H1 (cell line): ENCODE data around the gene FOXO4. TPM values are rescaled to one million over a fixed set of nuclear protein-coding genes. Genes with fewer than 3 reads are reported as not detected.
A peak's percentile ranks its signal among the peaks of the same experiment; 100 is the strongest.

Experiments
- CTCF ChIA-PET: fragments of 300-600 bp; sonication (Branson Sonifier 250); formaldehyde crosslinking; loops from one replicate; lab custom pipeline; 2021; ENCODE audit not compliant: partially characterized antibody; lab: Charles Lee
- POLR2A ChIA-PET: fragments of 300-600 bp; sonication (Branson Sonifier 250); formaldehyde crosslinking; loops from one replicate; lab custom pipeline; 2021; ENCODE audit warnings: inconsistent platforms; ENCODE audit not compliant: partially characterized antibody; lab: Charles Lee
- DNase-seq, 2 experiments: peaks; one replicate each; pipeline versions ENCODE4 v3.0.0 to v3.0.0-alpha.2; 2010 to 2022; ENCODE audit warnings: low spot score in 2 of 2, low read depth in 1 of 2, mixed read lengths in 1 of 2
- FAIRE-seq: peaks from 2 replicates; lab custom pipeline; 2011; peaks lifted over from hg19 to GRCh38; lab: Jason Lieb, UNC
- H2AFZ ChIP-seq: 2 replicates; pipeline ENCODE4 v1.8.1; 2012; ENCODE audit warnings: low read length, inconsistent platforms
- H2AK5ac ChIP-seq: 2 replicates; pipeline ENCODE4 v1.6.1; 2013; ENCODE audit warnings: low read depth, low read length
- H2BK120ac ChIP-seq: replicated peaks from 2 replicates; pipeline ENCODE3; 2013; ENCODE audit warnings: low read depth, low read length, inconsistent platforms
- H2BK12ac ChIP-seq: 2 replicates; pipeline ENCODE4 v1.6.1; 2013; ENCODE audit warnings: low read depth, low read length
- H2BK15ac ChIP-seq: 2 replicates; pipeline ENCODE4 v1.6.1; 2013; ENCODE audit warnings: low read length
- H2BK20ac ChIP-seq: 2 replicates; pipeline ENCODE4 v1.6.1; 2013; ENCODE audit warnings: low read length
- H2BK5ac ChIP-seq: 2 replicates; pipeline ENCODE4 v1.6.1; 2013; ENCODE audit warnings: low read depth, low read length
- H3K14ac ChIP-seq: 2 replicates; pipeline ENCODE4 v1.6.1; 2013; ENCODE audit warnings: inconsistent platforms; ENCODE audit not compliant: insufficient read length
- H3K18ac ChIP-seq: 2 replicates; pipeline ENCODE4 v1.6.1; 2013; ENCODE audit warnings: low read length; ENCODE audit errors: extremely low read depth
- H3K23ac ChIP-seq: 2 replicates; pipeline ENCODE4 v1.6.1; 2013; ENCODE audit warnings: inconsistent platforms; ENCODE audit not compliant: insufficient read length
- H3K23me2 ChIP-seq: 2 replicates; pipeline ENCODE4 v1.6.1; 2013; ENCODE audit warnings: low read depth, low read length
- H3K27ac ChIP-seq: 2 replicates; pipeline ENCODE4 v1.6.1; 2011; ENCODE audit warnings: low read depth, low read length, inconsistent platforms
- H3K27me3 ChIP-seq, 4 experiments: replicated peaks in 1 of 4; 1 replicate in 1 of 4; 2 replicates in 3 of 4; pipeline versions ENCODE4 v1.6.1 to v1.8.1; 2011 to 2013; ENCODE audit warnings: low read length in 3 of 4, mild to moderate bottlenecking in 3 of 4, inconsistent platforms in 2 of 4, mixed read lengths in 2 of 4, moderate library complexity in 1 of 4; ENCODE audit not compliant: control insufficient read depth in 3 of 4, insufficient read depth in 3 of 4; ENCODE audit errors: extremely low read depth in 1 of 4
- H3K36me3 ChIP-seq, 4 experiments: 2 replicates each; pipeline versions ENCODE4 v1.6.1 to v1.8.1; 2011 to 2013; ENCODE audit warnings: mild to moderate bottlenecking in 4 of 4, low read length in 3 of 4, moderate library complexity in 2 of 4, control low read depth in 1 of 4, inconsistent platforms in 1 of 4; ENCODE audit not compliant: insufficient read depth in 4 of 4, control insufficient read depth in 2 of 4
- H3K4ac ChIP-seq: replicated peaks from 2 replicates; pipeline ENCODE3; 2013; ENCODE audit warnings: low read length, low read depth, mixed read lengths, inconsistent platforms; ENCODE audit not compliant: insufficient read length
- H3K4me1 ChIP-seq, 4 experiments: replicated peaks in 1 of 4; 1 replicate in 1 of 4; 2 replicates in 3 of 4; pipeline versions ENCODE4 v1.6.1 to v1.8.1; 2011 to 2013; ENCODE audit warnings: low read length in 3 of 4, inconsistent platforms in 2 of 4, mixed read lengths in 1 of 4; ENCODE audit not compliant: insufficient read depth in 4 of 4, control insufficient read depth in 3 of 4
- H3K4me2 ChIP-seq, 2 experiments: 2 replicates each; pipeline versions ENCODE4 v1.6.1 to v1.8.1; 2011 to 2013; ENCODE audit warnings: low read depth in 2 of 2, low read length in 2 of 2, control low read depth in 1 of 2, inconsistent platforms in 1 of 2, mild to moderate bottlenecking in 1 of 2; ENCODE audit not compliant: insufficient read depth in 1 of 2
- H3K4me3 ChIP-seq, 4 experiments: fragments of 200-600, 300-600 bp in 1 of 4; sonication (generic), shearing (Covaris generic), sonication (Bioruptor Twin) in 1 of 4; 2 replicates each; pipeline versions ENCODE4 v1.5.1 to v1.8.1; 2011 to 2016; ENCODE audit warnings: low read length in 4 of 4, low read depth in 3 of 4, control low read depth in 2 of 4, inconsistent platforms in 2 of 4, mild to moderate bottlenecking in 2 of 4, mixed read lengths in 1 of 4, moderate library complexity in 1 of 4; ENCODE audit not compliant: insufficient read depth in 2 of 4; ENCODE audit errors: extremely low read depth in 1 of 4
- H3K56ac ChIP-seq: replicated peaks from 2 replicates; pipeline ENCODE3; 2013; ENCODE audit warnings: low read depth, mild to moderate bottlenecking, mixed read lengths, low read length, inconsistent platforms; ENCODE audit not compliant: insufficient read length
- H3K79me1 ChIP-seq: 2 replicates; pipeline ENCODE4 v1.6.1; 2013; ENCODE audit warnings: low read depth, low read length, control low read depth
- H3K79me2 ChIP-seq, 2 experiments: 2 replicates each; pipeline versions ENCODE4 v1.6.1 to v1.8.1; 2012 to 2013; ENCODE audit warnings: low read length in 2 of 2, mild to moderate bottlenecking in 2 of 2, inconsistent platforms in 1 of 2; ENCODE audit not compliant: insufficient read depth in 2 of 2, control insufficient read depth in 1 of 2
- H3K9ac ChIP-seq, 4 experiments: replicated peaks in 1 of 4; 1 replicate in 1 of 4; 2 replicates in 3 of 4; pipeline versions ENCODE4 v1.6.1 to v1.8.1; 2011 to 2013; ENCODE audit warnings: low read depth in 3 of 4, low read length in 3 of 4, control low read depth in 2 of 4, mild to moderate bottlenecking in 2 of 4, moderate library complexity in 2 of 4, inconsistent platforms in 1 of 4; ENCODE audit errors: extremely low read depth in 1 of 4
- H3K9me3 ChIP-seq, 2 experiments: 2 replicates each; pipeline versions ENCODE4 v1.6.1 to v1.8.1; 2012 to 2013; ENCODE audit warnings: mild to moderate bottlenecking in 2 of 2, moderate library complexity in 2 of 2, control low read depth in 1 of 2, inconsistent platforms in 1 of 2, low read depth in 1 of 2, low read length in 1 of 2, mixed read lengths in 1 of 2; ENCODE audit not compliant: insufficient read depth in 2 of 2
- H4K20me1 ChIP-seq, 2 experiments: replicated peaks in 1 of 2; 2 replicates each; pipeline versions ENCODE3 to v1.8.1; 2011 to 2013; ENCODE audit warnings: inconsistent platforms in 2 of 2, low read length in 2 of 2, mild to moderate bottlenecking in 1 of 2; ENCODE audit not compliant: insufficient read depth in 2 of 2, control insufficient read depth in 1 of 2
- H4K5ac ChIP-seq: 2 replicates; pipeline ENCODE4 v1.6.1; 2013; ENCODE audit warnings: low read length, low read depth, mixed read lengths, inconsistent platforms; ENCODE audit not compliant: insufficient read length
- H4K8ac ChIP-seq: 2 replicates; pipeline ENCODE4 v1.8.0; 2013; ENCODE audit warnings: mild to moderate bottlenecking, moderate library complexity, low read length, inconsistent platforms; ENCODE audit not compliant: insufficient read depth; ENCODE audit errors: extremely low read depth
- H4K91ac ChIP-seq: replicated peaks from 2 replicates; pipeline ENCODE3; 2013; ENCODE audit warnings: low read length, mixed read lengths, inconsistent platforms; ENCODE audit not compliant: insufficient read length
- POLR2A ChIP-seq, 2 experiments: IDR thresholded peaks; 1 replicate in 1 of 2; 2 replicates in 1 of 2; pipeline ENCODE4 v1.6.1; 2011; ENCODE audit warnings: low read depth in 2 of 2, low read length in 2 of 2, mild to moderate bottlenecking in 2 of 2; ENCODE audit errors: control extremely low read depth in 1 of 2
- SIN3A ChIP-seq, 2 experiments: IDR thresholded peaks in 1 of 2; conservative IDR thresholded peaks in 1 of 2; 2 replicates each; pipeline ENCODE4 v1.6.1; 2011 to 2012; ENCODE audit warnings: low read length in 2 of 2, improper control_type of control experiment in 1 of 2, low read depth in 1 of 2, mild to moderate bottlenecking in 1 of 2
- SRF ChIP-seq: IDR thresholded peaks from 2 replicates; pipeline ENCODE4 v1.6.1; 2011; ENCODE audit warnings: mild to moderate bottlenecking, low read depth, low read length, moderate library complexity
- WGBS, 2 experiments: shearing (Covaris generic) in 1 of 2; methylation state at CpG; one replicate each; pipeline versions ENCODE4 v1.1.6 to v1.1.7; 2013 to 2015; ENCODE audit warnings: low lambda C conversion rate in 2 of 2, mixed read lengths in 2 of 2, inconsistent platforms in 1 of 2, low coverage in 1 of 2, missing lambda C conversion rate in 1 of 2; ENCODE audit not compliant: insufficient replicate concordance in 2 of 2, insufficient coverage in 1 of 2, insufficient read length in 1 of 2; ENCODE audit errors: extremely low coverage in 1 of 2, missing lambda C conversion rate in 1 of 2; 5-methylcytosine and 5-hydroxymethylcytosine counted together
- polyA plus RNA-seq, 7 experiments: library from polyadenylated mRNA; depleted of rRNA in 3 of 7; stranded (reverse) in 5 of 7; unstranded in 2 of 7; fragments of >200 nt in 5 of 7; fragments of 200-250 nt in 2 of 7; gene quantifications; 1 replicate in 5 of 7; 2 replicates in 1 of 7; 4 replicates in 1 of 7; pipeline versions ENCODE4 v1.2.1 to v1.2.3, GENCODE V29; 2011 to 2013; ENCODE audit warnings: missing spikeins in 2 of 7, mixed read lengths in 2 of 7
- total RNA-seq: library from RNA; stranded (reverse); fragmentation: NEBNext Ultra II Directional; extraction: Animal tissue kit (Norgen Biotek cat#: 25700); gene quantifications from 2 replicates; pipeline ENCODE4 v1.2.1, GENCODE V29; 2021
- TF ChIP-seq, protein P1 (sequence below), 3 experiments: IDR thresholded peaks; 1 replicate in 2 of 3; 2 replicates in 1 of 3; pipeline versions ENCODE4 v1.5.1 to v1.6.1; 2011; ENCODE audit warnings: low read length in 3 of 3, mild to moderate bottlenecking in 3 of 3, inconsistent platforms in 2 of 3, low read depth in 1 of 3, moderate library complexity in 1 of 3; ENCODE audit not compliant: insufficient read depth in 1 of 3; ENCODE audit errors: control extremely low read depth in 1 of 3

Gene FOXO4
- total and polyA plus RNA-seq, 2 of the 8 experiments (the other 6 are each of a cell fraction or from before 2014, with no cell fraction given), result 12.3 to 57.4 TPM

DNA sequence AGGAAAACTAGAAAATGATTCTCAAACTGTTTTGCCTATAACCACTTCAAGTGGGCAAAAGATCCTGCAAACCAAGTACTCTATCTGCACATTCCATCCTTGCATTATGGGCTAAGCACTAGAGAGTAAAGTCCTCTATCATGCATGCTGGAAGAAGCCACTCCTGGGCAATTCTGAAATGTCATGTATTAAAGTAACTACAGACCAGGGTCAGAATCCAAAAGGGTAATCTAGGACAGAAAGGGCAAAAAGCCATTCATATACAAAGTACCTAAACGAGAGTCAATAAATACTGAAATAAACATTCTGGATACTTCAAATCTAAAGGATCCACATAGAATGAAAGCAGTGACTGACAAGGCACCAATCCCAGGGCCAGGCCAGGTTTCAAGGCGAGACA is 28.6 kb upstream of the FOXO4 start:
- H3K4ac ChIP-seq, result no peak overlapping the region
- DNase-seq (no peak), FAIRE-seq (no peak)
- no peaks in the 10 kb centered on the region for H3K27me3 ChIP-seq
- H2BK15ac ChIP-seq, result no peak overlapping the region
- peaks cover 0 to 34% of the 10 kb centered on the region in 2 experiments; a peak in 3 of 4 replicates for H3K79me2 ChIP-seq
- H3K23me2 ChIP-seq, result no peaks in the 10 kb centered on the region
- H3K9ac ChIP-seq, result peak overlapping the region in 2 of 4 experiments; percentile 49 to 75; a peak in 2 of 7 replicates
- peak overlapping the region; percentile 62 to 89 for H3K4me2 ChIP-seq
- H2BK20ac ChIP-seq, result no peak overlapping the region
- no peak overlapping the region for H2AK5ac ChIP-seq
- no peak overlapping the region for H3K18ac ChIP-seq
- H3K27ac ChIP-seq, result no peak overlapping the region
- H3K56ac ChIP-seq, result no peak overlapping the region
- no peak overlapping the region for H4K5ac ChIP-seq
- no peaks in the 10 kb centered on the region for H4K20me1 ChIP-seq
- H4K91ac ChIP-seq, result no peak overlapping the region
- POLR2A ChIA-PET, result interaction anchor here (0.6 to 1.4 kb wide), 6 partner anchors 10 to 157 kb away, joined by 3 to 9 read pairs (median 4); partner anchors contain the start of gene MED12
- H3K14ac ChIP-seq, result no peak overlapping the region
- no peak overlapping the region for H2BK12ac ChIP-seq
- WGBS, 2 experiments, result 20% methylated on average over 2 of the region's 2 CpGs; no CpG with 5 or more reads in 1 of the 2 experiments
- TF ChIP-seq, protein P1, sequence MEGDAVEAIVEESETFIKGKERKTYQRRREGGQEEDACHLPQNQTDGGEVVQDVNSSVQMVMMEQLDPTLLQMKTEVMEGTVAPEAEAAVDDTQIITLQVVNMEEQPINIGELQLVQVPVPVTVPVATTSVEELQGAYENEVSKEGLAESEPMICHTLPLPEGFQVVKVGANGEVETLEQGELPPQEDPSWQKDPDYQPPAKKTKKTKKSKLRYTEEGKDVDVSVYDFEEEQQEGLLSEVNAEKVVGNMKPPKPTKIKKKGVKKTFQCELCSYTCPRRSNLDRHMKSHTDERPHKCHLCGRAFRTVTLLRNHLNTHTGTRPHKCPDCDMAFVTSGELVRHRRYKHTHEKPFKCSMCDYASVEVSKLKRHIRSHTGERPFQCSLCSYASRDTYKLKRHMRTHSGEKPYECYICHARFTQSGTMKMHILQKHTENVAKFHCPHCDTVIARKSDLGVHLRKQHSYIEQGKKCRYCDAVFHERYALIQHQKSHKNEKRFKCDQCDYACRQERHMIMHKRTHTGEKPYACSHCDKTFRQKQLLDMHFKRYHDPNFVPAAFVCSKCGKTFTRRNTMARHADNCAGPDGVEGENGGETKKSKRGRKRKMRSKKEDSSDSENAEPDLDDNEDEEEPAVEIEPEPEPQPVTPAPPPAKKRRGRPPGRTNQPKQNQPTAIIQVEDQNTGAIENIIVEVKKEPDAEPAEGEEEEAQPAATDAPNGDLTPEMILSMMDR (IDR thresholded peaks at IDR 0.05; ENCODE audit: control extremely low read depth in 1 of 3, insufficient read depth in 1 of 3, low read depth in 1 of 3, low read length in 3 of 3), result no peak
- no peak for TF ChIP-seq POLR2A (IDR thresholded peaks at IDR 0.05; ENCODE audit: control extremely low read depth in 1 of 2, low read depth in 2 of 2, low read length in 2 of 2)
- no peak for TF ChIP-seq SIN3A (conservative IDR thresholded peaks at IDR 0.05 in 1 of 2, IDR thresholded peaks at IDR 0.05 in 1 of 2; ENCODE audit: low read depth in 1 of 2, low read length in 2 of 2)
- no peak for TF ChIP-seq SRF
- H3K36me3 ChIP-seq, result peaks cover 0 to 4% (median 2%) of the 10 kb centered on the region in 4 experiments; a peak in 1 of 8 replicates
- H2BK120ac ChIP-seq, result no peak overlapping the region
- H3K23ac ChIP-seq, result no peak overlapping the region
- H4K8ac ChIP-seq, result no peak overlapping the region
- no peak overlapping the region for H2BK5ac ChIP-seq
- no peaks in the 10 kb centered on the region for H3K9me3 ChIP-seq
- H3K4me1 ChIP-seq, result no peaks in the 10 kb centered on the region; a peak in 2 of 7 replicates
- no peak overlapping the region for H2AFZ ChIP-seq
- no peaks in the 10 kb centered on the region for H3K79me1 ChIP-seq
- H3K4me3 ChIP-seq, result peak overlapping the region; percentile 47 to 98 (median 85)
- CTCF ChIA-PET, result interaction anchor here (1.5 kb wide), 1 partner anchor 62 kb away, joined by 3 read pairs; no protein-coding TSS in a partner anchor
